HG03558 (cell line): ENCODE data around the gene ADAMTS5.

Source experiments
- ATAC-seq: cut with Tn5 transposase; IDR thresholded peaks from one replicate; pipeline ENCODE4 v1.9.1; 2021; ENCODE audit warnings: moderate number of reproducible peaks; ENCODE audit not compliant: unreplicated experiment; ENCODE audit errors: extremely low read depth

Gene ADAMTS5

DNA sequence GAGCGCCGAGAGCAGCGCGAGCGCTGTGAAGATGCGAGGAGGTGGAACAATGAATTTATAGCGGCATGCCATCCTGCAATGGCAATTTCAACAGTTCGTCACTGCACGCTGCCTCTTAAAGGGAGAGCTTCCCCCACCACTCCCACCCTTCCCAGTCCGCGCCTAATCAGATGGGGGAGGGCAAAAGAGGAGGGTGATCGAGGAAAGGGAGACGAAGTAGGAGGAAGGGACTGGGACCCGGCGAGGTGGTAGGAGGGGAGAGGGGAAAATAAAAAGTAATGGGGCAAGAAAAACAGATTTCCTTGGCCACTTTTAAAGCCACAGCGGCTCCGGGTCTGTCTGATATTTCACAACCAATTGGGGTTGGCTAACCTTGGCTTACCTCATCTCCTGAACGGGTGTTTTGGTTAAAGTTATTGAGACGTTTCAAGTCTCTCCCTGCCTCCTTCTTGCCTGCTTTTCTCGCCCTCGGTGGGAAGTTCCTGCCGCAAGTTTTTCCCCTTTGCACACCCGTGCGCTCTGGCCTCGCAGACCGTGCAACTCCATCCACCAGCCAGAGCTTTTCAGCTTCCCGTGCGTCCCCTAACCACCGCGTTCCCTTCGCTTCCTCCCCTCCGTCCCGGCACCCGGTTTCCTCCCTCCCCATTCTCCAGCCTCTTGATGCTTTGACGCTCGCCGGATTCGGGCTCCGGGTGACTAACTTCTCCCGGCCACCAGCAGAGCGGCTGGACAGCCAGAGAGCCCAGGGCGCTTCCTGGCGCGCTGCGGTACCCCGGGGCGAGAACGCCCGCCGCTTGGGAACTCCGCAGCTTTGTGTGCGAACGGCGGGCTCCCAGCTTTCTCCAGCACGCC is at the start of gene ADAMTS5:
TSS of gene ADAMTS5 (minus strand) at position 27 of the 852 bp plus-strand sequence. CDS start 697 bp downstream, outside the sequence.
- no peak for ATAC-seq

DNA sequence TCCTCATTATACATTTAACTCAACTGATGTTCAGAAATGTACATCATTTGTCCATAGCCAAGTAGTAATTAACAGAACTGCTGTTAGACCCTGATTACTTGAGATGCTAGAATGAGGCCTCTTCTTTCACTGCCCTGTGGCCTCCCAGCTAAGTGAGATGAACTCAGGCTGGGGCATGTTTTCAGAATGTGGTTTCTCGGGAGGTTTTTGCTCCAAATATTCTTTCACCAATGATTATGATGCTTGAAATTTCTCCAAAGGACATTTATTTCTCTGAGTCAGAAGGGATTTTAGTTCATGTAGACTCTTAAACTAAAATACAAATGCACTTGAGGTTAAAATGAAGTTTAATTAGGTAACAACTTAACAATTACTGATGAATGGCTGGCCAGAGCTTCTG is 34.6 kb upstream of the ADAMTS5 start:
- no peak for ATAC-seq

DNA sequence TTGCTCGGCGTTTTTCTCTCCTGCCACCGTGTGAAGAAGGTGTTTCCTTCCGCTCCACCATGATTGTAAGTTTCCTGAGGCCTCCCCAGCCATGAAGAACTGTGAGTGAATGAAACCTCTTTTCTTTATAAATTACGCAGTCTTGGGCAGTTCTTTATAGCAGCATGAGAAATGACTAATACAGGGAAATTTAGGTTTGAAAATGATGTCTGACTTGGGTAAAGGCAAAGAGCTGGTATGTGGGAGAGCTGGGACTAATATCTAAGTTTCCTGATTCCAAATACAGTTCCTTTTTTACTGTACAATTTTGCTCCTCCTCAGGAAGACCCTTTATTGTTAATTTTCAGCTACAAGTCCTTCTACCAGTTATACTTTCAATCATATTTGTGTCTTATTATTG is 16.7 kb upstream of the ADAMTS5 start:
- no peak for ATAC-seq

DNA sequence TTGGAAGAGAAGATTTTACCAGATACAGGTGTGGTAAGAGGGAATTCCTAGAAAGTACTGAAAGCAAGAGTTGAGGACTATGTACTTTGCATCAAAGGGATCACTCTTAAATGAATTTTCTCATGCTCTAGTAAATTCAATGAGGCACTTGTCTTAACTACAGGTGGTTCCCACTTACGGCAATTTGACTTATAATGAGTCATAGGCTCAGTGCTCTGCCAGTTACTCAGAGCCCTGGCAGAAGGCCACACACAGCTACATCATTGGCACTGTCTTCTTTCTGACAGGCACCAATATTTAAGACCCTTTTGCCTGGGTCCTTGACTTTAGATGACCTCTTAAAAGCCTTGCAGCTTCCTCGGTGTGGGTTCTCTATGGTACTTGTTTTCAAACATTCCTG is 15.9 kb upstream of the ADAMTS5 start:
- no peak for ATAC-seq

DNA sequence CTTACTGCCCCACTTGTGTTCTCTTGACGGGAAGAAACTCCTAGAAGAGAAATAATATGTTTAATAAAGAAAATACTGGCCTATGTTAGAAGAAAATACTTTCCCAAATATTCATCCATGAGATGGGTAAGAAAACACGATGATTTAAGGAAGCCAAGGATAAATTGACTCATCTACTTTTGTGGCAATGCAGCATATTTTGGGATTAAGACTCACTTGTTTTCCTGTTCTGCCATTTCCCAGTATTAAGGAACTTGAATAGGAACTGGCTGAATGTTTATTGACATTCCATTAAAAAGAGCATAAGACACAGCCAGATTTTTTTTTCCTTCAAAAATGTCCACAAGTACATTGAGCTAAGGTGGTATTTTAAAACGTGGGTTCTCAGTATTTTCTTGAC is 10.9 kb upstream of the ADAMTS5 start:
- ATAC-seq, result no peak

DNA sequence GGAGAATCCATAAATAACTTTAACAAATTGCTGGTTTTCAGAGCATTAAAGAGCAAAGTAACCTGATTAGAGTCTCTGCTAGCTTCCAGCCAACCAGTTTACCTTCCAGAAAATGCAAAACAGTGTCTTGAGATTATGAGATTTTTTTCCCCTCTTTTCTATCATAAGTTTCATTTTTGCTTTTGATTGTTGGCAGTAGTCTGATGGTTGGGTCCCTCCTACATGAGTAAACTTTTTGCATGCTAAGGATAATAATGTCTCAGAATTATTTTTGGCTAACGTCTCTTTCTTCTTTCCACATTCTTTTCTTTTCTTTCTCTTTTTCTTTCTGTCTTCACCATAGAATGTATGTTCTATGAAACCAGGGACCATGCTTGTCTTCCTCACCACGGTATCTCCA is 6.3 kb upstream of the ADAMTS5 start:
- ATAC-seq, result no peak

DNA sequence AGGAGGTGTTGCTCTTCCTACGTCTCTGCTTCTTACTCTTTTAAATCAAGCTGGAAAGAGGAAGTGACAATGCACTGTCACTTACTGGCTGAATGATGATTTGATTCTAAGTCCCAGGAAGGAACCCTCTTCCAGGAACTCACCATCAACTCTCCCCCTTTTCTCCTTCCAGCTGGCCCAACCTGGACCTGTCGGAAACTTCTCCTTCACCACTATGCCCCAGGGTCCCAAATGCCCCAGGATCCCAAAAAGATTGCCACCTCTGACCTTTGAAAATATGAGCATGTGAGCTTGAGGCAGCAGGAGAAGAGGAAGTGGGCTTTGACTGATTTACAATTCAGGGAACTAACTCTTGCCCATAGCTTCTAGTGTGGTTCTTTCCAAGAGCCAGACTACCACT is 5.3 kb upstream of the ADAMTS5 start:
- no peak for ATAC-seq

DNA sequence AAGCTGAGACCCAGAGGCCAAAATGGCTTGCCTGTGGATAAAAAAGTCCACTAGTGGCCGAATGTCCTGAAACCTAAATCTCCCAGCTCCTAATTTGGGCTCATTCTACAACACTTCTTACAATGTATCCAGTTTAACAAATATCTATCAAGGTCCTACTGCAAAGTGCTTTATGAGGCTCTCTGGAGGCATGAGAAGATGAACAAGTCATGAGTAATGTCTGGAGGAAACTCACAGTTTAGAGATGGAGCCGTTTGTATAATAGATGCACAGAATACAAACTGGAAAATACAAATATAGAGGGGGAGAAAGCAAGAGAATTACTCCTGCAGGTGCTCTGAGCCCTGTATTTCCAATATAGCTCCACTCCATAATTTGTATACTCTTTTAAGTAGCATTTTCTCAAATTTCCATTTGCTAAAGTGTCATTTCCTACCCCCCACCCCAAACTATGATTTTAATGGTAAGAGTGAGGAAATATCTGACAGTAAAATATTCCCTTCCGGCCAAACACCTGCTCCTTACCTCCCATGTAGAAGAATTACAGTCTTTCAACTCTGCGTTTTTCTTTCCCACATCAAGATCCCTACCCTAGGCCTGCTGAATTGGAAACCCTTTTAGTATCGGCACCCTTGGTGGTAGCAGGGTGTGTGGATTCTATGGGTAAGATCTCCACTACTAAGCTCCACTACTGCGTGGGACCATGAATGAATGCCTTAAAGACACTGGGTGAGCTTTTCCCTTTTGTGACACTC is 3.3 kb upstream of the ADAMTS5 start:
- no peak for ATAC-seq

DNA sequence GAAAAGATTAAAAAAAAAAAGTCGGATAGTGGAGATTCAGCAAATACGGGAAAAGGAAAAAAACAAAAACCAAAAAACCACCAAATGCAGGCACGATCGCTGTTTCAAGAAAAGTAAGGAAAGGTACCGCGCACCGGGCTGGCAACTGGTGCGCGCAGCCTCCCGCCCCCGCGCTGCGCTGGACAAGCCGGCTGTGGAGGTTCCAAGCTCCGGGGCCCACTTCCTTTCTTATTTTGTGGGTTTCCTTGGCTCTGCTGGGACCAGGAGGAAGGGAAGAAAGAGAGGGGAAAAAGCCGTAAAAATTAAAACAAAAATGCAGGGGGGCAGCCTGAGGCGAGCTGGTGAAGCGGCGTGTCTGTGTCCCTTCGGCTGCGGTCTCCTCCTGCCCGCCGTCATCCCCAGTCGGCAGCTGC is 233 bp downstream of the ADAMTS5 start:
- no peak for ATAC-seq

DNA sequence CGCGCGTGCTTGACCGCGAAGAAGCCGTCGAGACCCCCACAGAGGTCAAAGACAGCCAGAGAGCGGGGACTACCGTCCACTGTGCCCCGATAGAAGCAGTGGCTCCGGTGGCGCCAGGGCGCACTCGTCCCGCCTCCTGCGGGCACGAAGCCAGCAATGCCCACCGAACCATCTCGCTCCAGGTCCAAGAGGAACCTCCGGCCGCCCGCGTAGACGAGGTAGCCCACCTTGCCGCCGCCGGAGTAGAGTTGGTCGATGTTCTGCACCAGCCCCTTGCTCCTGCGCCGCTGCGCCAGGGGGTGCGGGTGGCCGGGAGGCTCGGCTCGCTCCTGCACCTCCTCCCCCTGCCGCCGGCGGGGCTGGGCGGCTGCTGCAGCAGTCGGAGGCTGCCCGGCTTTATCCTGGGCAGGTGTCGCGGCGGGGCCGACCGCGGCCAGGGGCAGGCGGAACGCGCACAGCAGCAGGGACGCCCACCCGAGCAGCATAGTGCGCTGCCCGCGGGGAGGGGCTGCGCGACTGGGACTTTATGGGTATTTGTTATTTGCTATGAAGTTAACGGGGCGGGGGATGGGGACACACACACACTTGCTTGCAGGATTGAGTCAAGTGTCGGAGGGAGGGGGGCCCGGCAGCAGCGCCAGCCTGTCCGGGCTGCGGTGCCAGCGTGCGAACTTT is 844 bp downstream of the ADAMTS5 start:
- ATAC-seq, result no peak

DNA sequence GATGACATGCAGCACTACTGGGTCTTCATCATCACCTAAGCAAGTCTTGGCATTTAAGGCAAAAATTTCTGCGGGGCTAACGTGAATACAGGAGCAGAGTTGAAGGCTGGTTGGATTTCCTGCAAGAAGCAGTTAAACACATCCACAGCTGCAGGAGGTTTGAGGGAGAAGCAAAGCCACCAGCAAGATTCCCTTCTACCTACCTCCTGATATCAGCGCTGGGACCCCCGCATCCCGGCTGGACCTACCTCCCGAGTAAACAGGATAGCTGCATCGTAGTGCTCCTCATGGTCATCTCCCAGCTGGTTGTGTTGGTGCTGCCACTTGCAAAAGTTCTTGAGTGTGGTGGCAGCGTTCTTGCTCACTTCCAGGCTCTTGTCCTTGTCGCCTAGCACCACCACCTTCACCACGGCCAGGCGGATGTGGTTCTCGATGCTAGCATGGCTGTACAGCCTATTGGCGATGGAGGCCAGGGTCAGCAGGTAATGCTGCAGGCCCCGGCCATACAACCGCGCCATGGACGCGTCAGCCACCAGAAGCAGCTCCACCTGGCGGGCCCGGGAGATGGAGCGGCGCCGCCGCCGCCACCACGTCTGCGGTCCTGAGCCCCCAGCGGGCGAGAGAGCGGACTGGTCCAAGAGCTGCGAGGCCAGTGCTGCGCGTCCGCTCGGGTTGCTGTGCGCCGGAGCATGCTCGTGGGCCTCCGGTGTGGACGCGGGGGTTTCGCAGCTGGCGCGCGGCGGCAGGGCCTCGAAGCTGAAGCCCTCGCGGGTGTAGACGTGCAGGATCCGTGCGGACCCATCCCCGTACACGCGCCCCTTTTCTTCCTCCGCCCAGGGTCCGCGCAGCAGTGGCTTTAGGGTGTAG is 1.6 kb downstream of the ADAMTS5 start:
- ATAC-seq, result no peak

DNA sequence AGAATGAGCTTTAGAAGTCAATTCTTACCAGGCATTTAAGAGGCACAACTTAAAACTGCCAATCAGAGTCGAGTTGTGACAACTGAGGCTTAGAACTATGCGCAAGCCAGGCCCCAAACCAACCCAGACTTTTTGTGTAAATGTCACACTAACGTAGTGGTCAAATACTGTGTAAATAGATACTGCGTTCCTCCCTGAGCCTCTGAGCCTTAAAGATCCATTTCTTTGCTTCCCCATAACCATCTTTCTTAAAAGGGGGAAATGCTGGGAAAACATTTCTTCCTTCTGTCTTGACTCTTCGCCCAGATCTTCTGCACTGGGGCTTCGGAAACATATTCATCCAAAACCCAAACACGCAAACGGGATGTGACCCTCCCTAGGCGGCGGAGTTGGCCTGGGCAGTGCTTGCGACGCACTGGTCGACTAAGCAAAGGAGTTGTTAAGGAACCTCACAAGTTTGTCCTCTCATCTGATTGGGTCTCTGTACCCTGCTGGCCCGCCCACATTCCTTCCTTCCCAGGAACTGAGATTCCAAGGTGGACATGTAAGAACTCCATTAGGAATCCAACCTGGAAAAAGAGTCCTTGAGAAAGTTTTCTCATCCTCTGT is 2.6 kb downstream of the ADAMTS5 start:
- no peak for ATAC-seq

DNA sequence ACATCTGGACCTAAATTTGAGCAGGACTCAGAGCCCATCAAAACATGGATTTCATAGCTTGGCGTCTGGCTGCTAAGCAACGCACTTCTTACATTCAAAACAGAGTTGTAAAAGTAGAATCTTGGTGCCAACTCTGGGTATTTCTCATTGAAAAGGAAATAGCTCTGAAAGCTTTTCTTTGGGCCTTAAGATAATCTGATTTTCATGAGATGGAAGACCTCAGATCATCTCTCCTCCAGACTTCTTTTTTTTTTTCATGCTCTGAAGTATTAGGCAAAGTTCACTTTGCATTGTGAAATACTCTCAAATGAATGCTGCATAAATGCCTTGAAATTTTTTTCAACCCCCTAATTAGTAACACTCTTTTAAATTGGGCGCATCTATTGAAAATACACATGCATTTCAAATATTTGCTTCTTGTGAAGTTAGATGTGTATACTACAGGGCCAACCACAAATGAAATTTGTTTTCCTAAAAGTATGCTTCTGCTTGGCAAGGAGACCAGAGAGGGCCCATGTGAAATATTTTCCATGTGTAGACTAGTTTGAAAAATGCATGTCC is 4.2 kb downstream of the ADAMTS5 start:
- ATAC-seq, result no peak

DNA sequence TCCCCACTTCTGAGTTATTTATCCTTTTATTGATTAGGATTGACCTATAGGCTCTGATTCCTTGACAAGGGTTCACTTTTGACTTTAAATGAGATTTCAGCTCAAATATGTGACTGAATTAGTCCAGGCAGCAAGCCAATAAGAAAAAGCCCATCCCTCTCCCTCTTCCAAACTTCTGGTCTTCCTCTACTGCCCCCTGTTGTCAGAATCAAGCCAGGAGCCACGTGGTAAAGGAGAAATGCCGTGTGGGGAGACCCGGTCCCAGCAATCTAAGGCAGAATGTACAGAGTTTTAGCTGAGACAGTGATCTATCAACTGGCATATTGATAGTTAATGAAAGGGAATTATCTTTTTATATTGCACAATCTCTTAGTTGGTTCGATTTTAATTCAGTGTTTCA is 5.2 kb downstream of the ADAMTS5 start:
- no peak for ATAC-seq

DNA sequence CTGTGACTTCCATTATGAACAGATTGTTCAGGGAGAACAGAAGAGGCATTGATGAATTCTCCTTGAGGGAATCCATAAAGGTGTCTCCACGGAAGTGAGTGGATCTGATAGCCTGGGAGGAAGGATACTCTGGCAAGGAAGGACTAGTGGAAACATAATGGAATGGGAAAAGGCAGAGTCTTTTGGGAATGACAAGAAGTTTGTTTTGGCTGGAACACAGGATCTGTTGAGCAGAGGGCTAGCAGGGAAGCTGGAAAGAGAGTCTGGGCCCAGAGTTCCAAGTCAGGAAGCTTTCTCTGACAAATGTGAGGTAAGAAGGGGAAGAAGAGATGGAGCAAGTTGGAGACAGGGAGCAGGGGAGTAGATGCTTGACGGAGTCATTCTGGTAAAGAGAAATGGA is 8.1 kb downstream of the ADAMTS5 start:
- ATAC-seq, result no peak

DNA sequence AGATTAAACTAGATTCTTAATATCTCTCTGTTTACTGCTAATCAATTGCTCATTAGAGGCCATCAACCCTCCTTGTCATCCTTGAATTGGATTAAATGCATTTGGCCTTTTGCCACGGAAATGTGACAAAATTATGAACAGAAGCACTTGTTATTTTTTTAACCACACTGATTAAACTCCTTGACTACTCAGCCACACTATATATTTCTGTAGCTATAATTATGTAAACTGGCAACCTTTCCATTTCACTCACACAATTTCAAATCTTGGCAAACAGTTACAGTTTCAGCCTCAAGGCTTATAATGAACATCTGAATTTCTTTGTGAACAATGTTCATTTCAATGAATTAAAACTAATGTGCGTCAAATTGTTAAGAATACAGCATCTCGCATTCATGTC is 10.1 kb downstream of the ADAMTS5 start:
- ATAC-seq, result no peak

DNA sequence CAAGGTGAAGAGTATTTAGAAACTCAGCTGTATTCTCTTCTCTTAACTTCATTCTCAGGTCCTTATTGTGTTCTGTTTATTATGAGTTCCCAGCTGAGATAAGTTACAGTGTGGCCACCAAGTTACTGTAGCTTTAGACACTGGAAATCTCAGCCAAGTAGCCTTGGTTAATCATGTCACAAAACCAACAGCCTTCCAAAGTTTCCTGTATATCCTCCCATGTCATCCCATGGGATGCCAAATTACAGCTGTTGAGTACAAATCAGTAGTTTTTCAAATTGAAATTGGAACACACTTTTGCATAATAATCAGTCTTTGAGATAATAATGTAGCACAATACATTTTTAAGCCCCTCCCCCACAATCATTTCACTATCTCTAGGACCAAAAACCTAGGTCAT is 10.7 kb downstream of the ADAMTS5 start:
- ATAC-seq, result no peak

DNA sequence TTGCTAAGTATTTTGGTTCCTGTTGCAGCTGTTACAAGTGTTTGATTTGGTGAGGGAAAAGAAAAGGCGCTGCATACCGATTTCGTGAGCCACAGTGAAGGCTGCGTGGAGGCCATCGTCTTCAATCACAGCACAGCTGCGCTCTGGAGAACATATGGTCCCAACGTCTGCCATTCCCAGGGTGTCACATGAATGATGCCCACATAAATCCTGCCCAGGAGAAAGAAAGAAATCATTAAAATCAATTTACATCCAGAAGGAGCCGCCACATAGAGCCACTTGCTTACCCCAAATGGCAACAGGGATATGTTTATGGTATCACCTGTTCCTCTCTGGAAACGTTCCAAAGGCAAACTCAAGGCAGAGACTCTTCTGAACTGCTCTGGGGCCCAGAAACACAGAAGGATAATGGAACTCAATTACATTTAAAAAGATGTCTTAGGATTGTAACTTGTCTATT is 12.2 kb downstream of the ADAMTS5 start:
- no peak for ATAC-seq

DNA sequence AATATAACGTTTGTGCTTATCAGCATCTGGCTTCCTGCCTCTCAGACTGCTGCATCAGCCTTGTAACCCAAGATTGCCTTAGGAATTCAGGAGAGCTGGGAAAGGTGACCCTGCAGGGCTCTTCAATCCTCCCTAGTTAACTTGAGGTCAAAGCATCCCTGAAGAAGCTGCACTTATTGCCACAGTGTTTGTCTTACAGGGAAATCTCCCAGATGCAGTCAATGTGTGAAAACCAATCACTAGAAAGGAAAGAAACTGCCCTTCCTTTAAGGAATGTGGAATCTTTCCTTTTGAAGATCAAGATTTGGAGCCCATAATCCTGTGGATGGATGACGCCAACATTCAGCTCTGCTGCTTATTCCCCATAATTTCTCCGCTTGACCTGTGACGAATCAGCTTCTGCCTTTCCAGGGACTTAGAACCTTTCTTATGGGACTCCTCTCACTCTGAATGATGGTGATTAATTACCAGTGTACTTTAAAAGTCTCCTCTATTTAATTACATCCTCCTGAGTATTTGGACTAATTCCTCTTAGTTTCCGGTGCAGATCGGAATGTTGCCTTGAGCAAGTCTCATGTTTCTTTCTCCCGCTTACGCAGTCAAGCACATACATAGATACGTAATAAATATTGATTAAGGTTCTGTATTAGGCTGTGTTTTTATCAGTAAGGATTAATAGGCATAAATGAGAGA is 14.4 kb downstream of the ADAMTS5 start:
- no peak for ATAC-seq
